Measurements from ENCODE around the gene VKORC1L1. TPM values are rescaled to one million over a fixed set of nuclear protein-coding genes. Genes with fewer than 3 reads are reported as not detected.
"Not testable (repeated sequence)": the region's sequence is repeated elsewhere in the genome, so short reads cannot be mapped to it uniquely, and the experiment has no call there.

Gene VKORC1L1
- total RNA-seq, 2 experiments from 2014 or later, result 13.5 to 14.8 TPM

DNA sequence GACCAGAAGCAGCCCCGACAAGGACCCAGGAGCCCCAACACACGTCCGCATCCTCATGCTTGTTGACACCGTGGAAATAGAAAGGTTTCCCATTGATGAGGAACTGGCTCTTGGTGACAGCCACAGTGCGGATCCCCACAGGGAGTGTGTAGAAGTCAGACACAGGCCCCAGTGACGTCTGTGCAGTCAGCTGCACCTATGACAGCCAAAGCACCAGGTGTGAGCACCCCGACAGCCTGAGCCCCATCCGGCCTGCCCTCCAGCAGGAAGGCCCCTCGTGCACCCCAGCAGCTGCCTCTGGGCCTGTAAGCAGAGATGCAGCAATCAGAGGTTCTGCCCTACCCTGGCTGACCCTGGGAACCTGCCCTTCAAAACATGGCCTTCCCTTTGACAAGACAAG is 102.0 kb downstream of the VKORC1L1 start:
- no peak for DNase-seq
- Mint-ChIP-seq H3K27ac (no peak overlapping the region), H3K36me3 (ENCODE audit: low read depth) (peaks cover 47% of the 10 kb centered on the region), H3K4me3 (no peak overlapping the region), H3K4me1 (ENCODE audit: low read depth) (peaks cover 7% of the 10 kb centered on the region), H3K27me3 (ENCODE audit: low read depth) (no peaks in the 10 kb centered on the region), H3K9me3 (ENCODE audit: insufficient read depth) (no peaks in the 10 kb centered on the region)
- CTCF ChIA-PET, result no interaction called here
- POLR2A ChIA-PET, result no interaction called here
- no peak for ATAC-seq

DNA sequence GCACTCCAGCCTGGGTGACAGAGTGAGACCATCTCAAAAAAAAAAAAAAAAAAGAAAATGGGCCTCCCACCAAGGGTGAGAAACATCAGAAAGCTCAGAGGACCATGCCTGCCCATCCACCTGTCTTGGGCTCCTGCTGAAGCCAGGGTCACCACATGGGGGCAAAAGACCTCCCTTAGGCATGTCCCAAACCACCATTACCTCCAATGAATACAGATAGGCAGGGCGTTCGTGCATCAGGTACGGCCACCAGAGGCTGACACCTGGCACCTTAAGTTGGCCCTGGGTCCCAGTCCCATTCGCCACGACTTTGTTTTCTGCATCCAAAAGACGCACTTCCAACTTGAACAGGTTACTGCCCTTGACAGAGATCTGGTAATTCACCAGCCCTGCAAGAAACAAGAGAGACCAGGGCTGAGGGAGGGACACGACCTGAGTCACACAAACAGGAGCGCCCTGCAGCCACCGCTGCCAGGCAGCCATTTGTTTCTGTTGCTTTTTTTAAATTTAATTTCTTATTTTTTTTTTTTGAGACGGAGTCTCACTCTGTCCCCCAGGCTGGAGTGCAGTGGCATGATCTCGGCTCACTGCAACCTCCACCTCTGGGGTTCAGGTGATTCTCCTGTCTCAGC is 103.1 kb downstream of the VKORC1L1 start:
- POLR2A ChIA-PET, result no interaction called here

DNA sequence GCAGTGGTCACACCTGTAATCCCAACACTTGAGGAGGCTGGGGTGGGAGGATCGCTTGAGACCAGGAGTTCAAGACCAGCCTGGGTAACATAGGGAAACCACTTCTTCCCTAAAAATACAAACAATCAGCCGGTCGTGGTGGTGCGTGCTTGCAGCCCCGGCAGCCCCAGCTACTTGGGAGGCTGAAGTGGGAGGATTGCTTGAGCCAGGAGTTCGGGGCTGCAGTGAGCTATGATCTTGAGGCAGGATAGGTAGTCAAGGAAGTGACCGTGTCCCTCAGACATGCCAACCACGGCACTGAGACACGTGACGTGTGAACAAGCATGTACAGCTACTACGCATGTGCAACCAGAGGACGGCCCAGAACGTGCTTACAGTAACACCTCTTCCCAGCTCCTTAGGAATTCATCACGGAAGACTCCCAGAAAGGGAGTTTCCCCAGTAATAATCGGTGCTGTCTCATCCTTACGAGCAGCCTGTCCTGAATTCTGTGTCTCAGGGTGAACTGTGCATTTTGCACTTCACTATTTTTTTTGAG is 103.9 kb downstream of the VKORC1L1 start:
- POLR2A ChIA-PET, result no interaction called here
- Mint-ChIP-seq H3K4me1 (ENCODE audit: low read depth) (peaks cover 16% of the 10 kb centered on the region), H3K9me3 (ENCODE audit: insufficient read depth) (no peaks in the 10 kb centered on the region), H3K27ac (no peak overlapping the region), H3K36me3 (ENCODE audit: low read depth) (peaks cover 44% of the 10 kb centered on the region), H3K4me3 (no peak overlapping the region), H3K27me3 (ENCODE audit: low read depth) (no peaks in the 10 kb centered on the region)
- CTCF ChIA-PET, result no interaction called here
- ATAC-seq, result no peak
- no peak for DNase-seq

More for the DNA sequence above, 103.1 kb downstream of the VKORC1L1 start:
- Mint-ChIP-seq H3K4me1 (ENCODE audit: low read depth) (peaks cover 15% of the 10 kb centered on the region), H3K27ac (no peak overlapping the region), H3K4me3 (no peak overlapping the region), H3K27me3 (ENCODE audit: low read depth) (no peaks in the 10 kb centered on the region), H3K9me3 (ENCODE audit: insufficient read depth) (no peaks in the 10 kb centered on the region), H3K36me3 (ENCODE audit: low read depth) (peaks cover 46% of the 10 kb centered on the region)
- DNase-seq, result no peak
- CTCF ChIA-PET, result no interaction called here
- ATAC-seq, result no peak

- DNase-seq, result no peak
- Mint-ChIP-seq H3K36me3 (ENCODE audit: low read depth) (peaks cover 26% of the 10 kb centered on the region), H3K9me3 (ENCODE audit: insufficient read depth) (no peaks in the 10 kb centered on the region), H3K27ac (no peak overlapping the region), H3K27me3 (ENCODE audit: low read depth) (no peaks in the 10 kb centered on the region), H3K4me1 (ENCODE audit: low read depth) (peaks cover 20% of the 10 kb centered on the region), H3K4me3 (no peak overlapping the region)
- POLR2A ChIA-PET, result no interaction called here
- CTCF ChIA-PET, result no interaction called here
- no peak for ATAC-seq
Observed at GRCh38 chr7:65978891-65979582, 106.2 kb downstream of the VKORC1L1 start.

- ChIA-PET POLR2A (interaction anchor here (1.1 to 1.2 kb wide), 2 partner anchors 10 to 229 kb away, joined by 3 to 5 read pairs; no protein-coding TSS in a partner anchor), CTCF (no interaction called here)
- peaks cover 20% of the 10 kb centered on the region for H3K4me1 Mint-ChIP-seq (ENCODE audit: low read depth)
- H3K27ac Mint-ChIP-seq, result peak overlapping the region; percentile 98
- no peaks in the 10 kb centered on the region for H3K27me3 Mint-ChIP-seq (ENCODE audit: low read depth)
- H3K4me3 Mint-ChIP-seq, result peak overlapping the region; percentile 93
- no peaks in the 10 kb centered on the region for H3K9me3 Mint-ChIP-seq (ENCODE audit: insufficient read depth)
- no peak for ATAC-seq
- DNase-seq, result no peak
- peaks cover 23% of the 10 kb centered on the region for H3K36me3 Mint-ChIP-seq (ENCODE audit: low read depth)
Observed at GRCh38 chr7:65979583-65980477, 107.0 kb downstream of the VKORC1L1 start.

GRCh38 chr7:65980478-65981250 is 107.8 kb downstream of the VKORC1L1 start:
- peaks cover 20% of the 10 kb centered on the region for H3K4me1 Mint-ChIP-seq (ENCODE audit: low read depth)
- CTCF ChIA-PET, result interaction anchor here (1.0 to 1.3 kb wide), 2 partner anchors 92 to 134 kb away, joined by 3 read pairs; partner anchors contain the start of gene CRCP

GRCh38 chr7:65981965-65982792 is 109.3 kb downstream of the VKORC1L1 start, which contains the start of gene GUSB:
Gene GUSB (minus strand): TSS chr7:65982213. CDS start chr7:65982183, 30 bp downstream.
- DNase-seq (peak; percentile 92), ATAC-seq (peak; percentile 84)
- H3K9me3 Mint-ChIP-seq (ENCODE audit: insufficient read depth), result no peaks in the 10 kb centered on the region
- peak within 1 kb of the TSS; percentile 98 for H3K27ac Mint-ChIP-seq
- peak within 1 kb of the TSS; percentile 93 for H3K4me3 Mint-ChIP-seq
- CTCF ChIA-PET, result interaction anchor here (0.8 to 1.3 kb wide), 3 partner anchors 90 to 862 kb away, joined by 3 read pairs; partner anchors contain the start of gene CRCP
- H3K4me1 Mint-ChIP-seq (ENCODE audit: low read depth), result peaks cover 20% of the 10 kb centered on the region
- no peaks in the 10 kb centered on the region for H3K27me3 Mint-ChIP-seq (ENCODE audit: low read depth)
- POLR2A ChIA-PET, result interaction anchor here (0.6 to 1.5 kb wide), 4 partner anchors 133 to 511 kb away, joined by 4 to 7 read pairs (median 5); partner anchors contain the start of gene CRCP
- peaks cover 19% of the 10 kb centered on the region for H3K36me3 Mint-ChIP-seq (ENCODE audit: low read depth)

More at GRCh38 chr7:65980478-65981250, 107.8 kb downstream of the VKORC1L1 start:
- H3K4me3 Mint-ChIP-seq, result peak overlapping the region; percentile 93
- no peaks in the 10 kb centered on the region for H3K27me3 Mint-ChIP-seq (ENCODE audit: low read depth)
- ATAC-seq, result peak; percentile 73
- no peaks in the 10 kb centered on the region for H3K9me3 Mint-ChIP-seq (ENCODE audit: insufficient read depth)
- H3K36me3 Mint-ChIP-seq (ENCODE audit: low read depth), result peaks cover 23% of the 10 kb centered on the region
- DNase-seq, result peak; percentile 85
- peak overlapping the region; percentile 98 for H3K27ac Mint-ChIP-seq
- POLR2A ChIA-PET, result interaction anchor here (1.1 to 1.5 kb wide), 4 partner anchors 11 to 513 kb away, joined by 3 to 7 read pairs (median 4); partner anchors contain the start of gene CRCP

DNA sequence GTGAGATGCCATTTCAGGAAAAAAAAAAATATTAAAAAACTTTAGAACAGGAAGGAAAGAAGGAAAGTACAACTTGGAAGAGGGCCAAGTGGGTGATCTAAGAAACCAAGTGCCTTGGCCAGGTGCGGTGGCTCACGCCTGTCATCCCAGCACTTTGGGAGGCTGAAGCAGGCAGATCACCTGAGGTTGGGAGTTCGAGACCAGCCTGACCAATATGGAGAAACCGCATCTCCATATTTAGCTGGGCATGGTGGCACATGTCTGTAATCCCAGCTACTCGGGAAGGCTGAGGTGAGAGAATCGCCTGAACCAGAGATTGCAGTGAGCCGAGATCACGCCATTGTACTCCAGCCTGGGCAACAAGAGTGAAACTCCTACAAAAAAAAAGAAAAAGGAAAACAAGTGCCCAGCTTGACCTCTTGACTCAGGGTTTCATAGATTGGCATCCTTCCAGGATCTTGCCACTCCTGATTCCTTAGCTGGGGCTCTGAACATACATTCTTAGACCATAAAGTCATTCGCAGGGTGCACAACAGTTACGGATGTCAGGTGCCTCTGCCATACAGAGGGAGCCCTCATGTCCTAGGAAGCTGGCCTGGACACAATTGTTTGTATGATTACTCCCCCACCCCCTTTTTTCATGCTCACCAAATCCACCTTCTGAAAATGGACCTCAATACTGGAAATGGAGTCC is 111.2 kb downstream of the VKORC1L1 start:
- ChIA-PET CTCF (no interaction called here), POLR2A (interaction anchor here (0.6 kb wide), 1 partner anchor 234 kb away, joined by 3 read pairs; no protein-coding TSS in a partner anchor)
- peaks cover 12% of the 10 kb centered on the region for H3K36me3 Mint-ChIP-seq (ENCODE audit: low read depth)
- peaks cover 17% of the 10 kb centered on the region for H3K4me1 Mint-ChIP-seq (ENCODE audit: low read depth)
- ATAC-seq (no peak), DNase-seq (no peak)
- H3K4me3 Mint-ChIP-seq, result no peak overlapping the region
- no peaks in the 10 kb centered on the region for H3K9me3 Mint-ChIP-seq (ENCODE audit: insufficient read depth)
- H3K27me3 Mint-ChIP-seq (ENCODE audit: low read depth), result no peaks in the 10 kb centered on the region
- no peak overlapping the region for H3K27ac Mint-ChIP-seq

- DNase-seq (no peak), ATAC-seq (no peak)
- no peaks in the 10 kb centered on the region for H3K4me1 Mint-ChIP-seq (ENCODE audit: low read depth)
- ChIA-PET CTCF (no interaction called here), POLR2A (no interaction called here)
- H3K36me3 Mint-ChIP-seq (ENCODE audit: low read depth), result no peaks in the 10 kb centered on the region
- no peaks in the 10 kb centered on the region for H3K27me3 Mint-ChIP-seq (ENCODE audit: low read depth)
- no peaks in the 10 kb centered on the region for H3K9me3 Mint-ChIP-seq (ENCODE audit: insufficient read depth)
- H3K27ac Mint-ChIP-seq, result no peak overlapping the region
- no peak overlapping the region for H3K4me3 Mint-ChIP-seq
Observed at GRCh38 chr7:65988084-65988483, 115.2 kb downstream of the VKORC1L1 start.

DNA sequence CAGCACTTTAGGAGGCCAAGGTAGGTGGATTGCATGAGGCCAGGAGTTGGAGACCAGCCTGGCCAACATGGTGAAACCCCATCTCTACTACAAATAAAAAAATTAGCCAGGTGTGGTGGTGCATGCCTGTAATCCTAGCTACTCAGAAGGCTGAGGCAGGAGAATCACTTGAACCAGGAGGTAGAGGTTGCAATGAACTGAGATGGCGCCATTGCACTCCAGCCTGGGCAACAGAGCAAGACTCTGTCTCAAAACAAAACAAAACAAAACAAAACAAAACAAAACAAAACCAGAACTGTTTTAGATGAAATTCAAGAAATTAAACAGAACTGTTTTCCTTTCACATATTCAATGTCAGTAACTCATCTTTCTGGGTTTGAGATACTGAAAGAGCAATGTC is 115.6 kb downstream of the VKORC1L1 start:
- POLR2A ChIA-PET, H3K27ac Mint-ChIP-seq, CTCF ChIA-PET: not testable (repeated sequence)

More for the DNA sequence above, 115.6 kb downstream of the VKORC1L1 start:
- not testable (repeated sequence) for H3K36me3 Mint-ChIP-seq (ENCODE audit: low read depth); H3K9me3 Mint-ChIP-seq (ENCODE audit: insufficient read depth); H3K4me3 Mint-ChIP-seq; DNase-seq; H3K4me1 Mint-ChIP-seq (ENCODE audit: low read depth); H3K27me3 Mint-ChIP-seq (ENCODE audit: low read depth); ATAC-seq
